HG03575 (cell line): ENCODE results near the gene MRTFA.
"Not testable (repeated sequence)": the region's sequence is repeated elsewhere in the genome, so short reads cannot be mapped to it uniquely, and the experiment has no call there.

Experiments
- ATAC-seq: cut with Tn5 transposase; IDR thresholded peaks from one replicate; pipeline ENCODE4 v1.9.1; 2021; ENCODE audit not compliant: unreplicated experiment, insufficient number of reproducible peaks, low FRiP score; ENCODE audit errors: extremely low read depth

MRTFA gene

DNA sequence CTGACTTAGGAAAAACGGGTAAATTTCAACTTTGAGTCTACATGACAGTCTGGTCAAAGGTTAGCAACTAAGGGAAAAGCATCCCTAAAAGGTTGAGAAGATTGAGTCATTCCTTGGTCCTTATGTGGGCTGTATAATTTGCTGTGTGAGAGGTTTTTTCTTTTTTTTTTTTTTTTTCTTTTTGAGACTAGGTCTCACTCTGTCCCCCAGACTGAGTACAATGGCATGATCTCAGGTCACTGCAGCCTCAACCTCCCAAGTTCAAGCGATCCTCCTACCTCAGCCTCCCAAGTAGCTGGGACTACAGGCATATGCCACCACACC, 101.4 kb downstream of the MRTFA start:
- ATAC-seq: no peak

DNA sequence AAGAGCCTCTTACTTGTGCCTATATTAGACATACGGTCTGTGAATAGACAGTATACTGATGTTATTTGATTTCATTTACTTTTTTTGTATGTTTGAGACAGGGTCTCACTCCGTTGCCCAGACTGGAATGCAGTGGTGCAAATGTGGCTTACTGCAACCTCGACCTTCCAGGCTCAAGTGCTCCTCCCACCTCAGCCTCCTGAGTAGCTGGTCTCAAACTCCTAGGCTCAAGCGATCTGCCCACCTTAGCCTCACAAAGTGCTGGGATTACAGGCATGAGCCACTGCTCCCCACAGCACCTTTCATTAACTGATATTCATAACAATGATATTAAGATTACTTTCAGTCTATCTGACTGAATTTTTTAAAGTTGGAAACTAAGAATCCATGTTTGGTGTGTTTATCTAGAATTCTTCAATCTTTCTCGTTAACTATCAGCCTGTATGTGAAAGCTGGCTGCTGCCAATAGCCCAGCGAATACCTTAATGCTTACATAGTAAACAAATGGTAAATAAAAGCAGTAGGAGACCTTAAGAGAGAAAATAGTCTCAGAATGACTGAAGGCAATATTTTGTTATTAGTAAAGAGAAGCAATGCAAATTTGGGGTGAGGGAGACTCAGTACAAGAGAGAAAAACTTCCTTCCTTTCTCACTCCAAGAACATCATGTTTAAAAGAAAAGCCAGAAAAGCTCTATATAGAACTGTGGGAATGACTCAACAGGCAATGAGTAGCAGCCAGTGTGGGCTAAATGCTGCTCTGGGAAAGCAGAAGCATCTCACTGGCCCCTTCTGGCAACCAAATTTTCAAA, 101.9 kb downstream of the MRTFA start:
- no peak for ATAC-seq

DNA sequence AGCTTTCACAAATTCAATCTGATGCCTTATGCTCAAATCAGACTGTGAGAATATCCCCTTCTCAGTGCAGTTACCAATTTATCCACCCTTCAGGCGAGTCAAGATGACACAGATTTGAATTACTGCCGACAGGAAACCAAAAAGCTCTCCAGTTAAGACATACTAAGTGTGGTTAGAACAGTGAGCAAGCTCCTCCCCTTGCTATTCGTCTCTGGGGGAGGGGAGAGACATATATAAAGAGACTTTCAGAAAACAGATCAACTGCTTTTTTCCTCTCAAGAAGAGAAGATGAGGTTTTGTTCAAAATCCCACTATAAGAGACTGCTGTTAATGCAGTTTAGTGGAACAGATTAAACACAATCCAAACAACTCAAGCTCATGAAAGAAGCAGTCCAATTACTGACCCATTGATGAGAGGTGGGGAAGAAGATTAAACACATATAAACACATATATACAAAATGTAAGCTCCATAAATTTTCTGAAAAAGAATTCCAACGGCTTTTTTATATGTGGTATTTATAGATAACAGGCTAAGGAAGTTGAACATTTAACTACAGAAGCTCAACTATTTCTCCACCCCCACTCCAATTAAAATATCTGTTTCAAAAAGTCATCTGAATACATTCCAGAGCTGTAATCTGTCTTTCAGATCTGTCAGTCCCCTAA, 102.7 kb downstream of the MRTFA start:
- no peak for ATAC-seq

DNA sequence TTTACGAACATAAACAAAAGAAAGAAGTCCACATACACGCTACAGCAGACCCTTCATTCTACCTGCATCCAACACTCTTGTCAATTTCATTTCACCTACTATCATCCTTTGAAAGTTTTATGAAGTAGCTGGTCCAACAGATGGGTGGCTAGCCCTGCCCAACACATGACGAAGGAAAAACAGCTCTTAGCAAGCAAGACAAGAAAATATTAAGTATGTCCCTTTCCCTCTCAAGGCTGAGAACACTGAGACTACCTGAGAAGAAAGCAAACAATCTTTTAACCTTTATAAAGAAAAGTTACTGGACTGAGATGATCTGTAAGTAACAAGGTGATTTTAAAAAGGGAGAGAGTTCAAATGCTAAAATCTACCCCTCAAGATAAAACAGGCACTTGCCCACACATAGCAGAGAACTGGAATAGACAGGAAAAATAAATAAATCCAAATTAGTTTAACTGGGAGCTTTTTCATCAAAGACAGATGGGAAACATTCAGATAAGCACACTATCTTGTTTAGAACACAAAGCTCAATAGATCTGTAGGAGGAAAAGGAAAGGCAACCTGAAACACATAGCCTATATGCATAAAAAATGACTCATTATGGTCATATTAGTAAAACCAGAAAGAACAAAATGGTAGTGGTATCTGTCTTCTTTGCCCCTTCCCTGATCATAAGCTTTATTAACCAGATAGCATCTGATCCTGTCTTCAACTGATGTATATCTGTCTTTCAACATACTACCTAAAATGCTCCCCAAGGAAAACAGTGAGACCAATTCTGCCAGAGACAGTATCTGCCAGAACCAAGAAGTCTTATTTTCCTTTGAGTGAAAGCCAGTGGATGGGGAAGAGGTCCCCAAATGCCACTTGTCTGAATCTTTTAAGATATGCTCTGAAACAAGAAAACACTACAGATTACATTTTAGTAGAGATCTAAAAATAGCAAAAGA, 104.3 kb downstream of the MRTFA start:
- no peak for ATAC-seq

DNA sequence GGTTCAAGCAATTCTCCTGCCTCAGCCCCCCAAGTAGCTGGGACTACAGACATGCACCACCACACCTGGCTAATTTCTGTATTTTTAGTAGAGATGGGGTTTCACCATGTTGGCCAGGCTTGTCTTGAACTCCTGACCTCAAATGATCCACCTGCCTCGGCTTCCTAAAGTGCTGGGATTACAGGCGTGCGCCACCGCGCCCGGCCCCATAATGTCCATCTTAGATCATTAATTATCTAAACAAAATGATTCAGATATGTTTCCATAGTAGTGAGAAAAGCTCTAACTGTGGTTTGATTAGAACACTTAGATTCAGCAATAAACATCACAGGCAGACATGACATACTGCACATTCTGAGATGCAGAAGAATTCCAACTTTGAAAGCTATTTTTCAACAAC, 106.1 kb downstream of the MRTFA start:
- ATAC-seq: not testable (repeated sequence)

DNA sequence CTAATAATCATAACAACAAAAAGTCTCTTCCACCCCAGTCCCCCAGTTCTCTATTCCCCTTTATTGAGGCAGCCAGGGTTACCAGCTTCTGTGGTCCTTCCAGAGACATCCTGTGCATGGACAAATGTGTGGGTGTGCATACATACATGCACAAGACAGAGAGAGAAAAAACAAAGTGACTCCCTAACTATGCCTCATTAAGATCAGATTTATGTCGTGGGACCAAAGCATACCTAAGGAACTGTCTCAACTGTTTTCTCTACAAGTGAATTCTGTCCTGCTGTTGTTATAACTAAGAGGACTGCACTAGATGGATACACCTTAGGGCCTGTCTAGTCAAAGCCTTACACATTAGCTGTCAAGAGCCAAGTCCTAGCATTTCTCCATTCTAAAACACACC, 106.7 kb downstream of the MRTFA start:
- ATAC-seq: no peak

DNA sequence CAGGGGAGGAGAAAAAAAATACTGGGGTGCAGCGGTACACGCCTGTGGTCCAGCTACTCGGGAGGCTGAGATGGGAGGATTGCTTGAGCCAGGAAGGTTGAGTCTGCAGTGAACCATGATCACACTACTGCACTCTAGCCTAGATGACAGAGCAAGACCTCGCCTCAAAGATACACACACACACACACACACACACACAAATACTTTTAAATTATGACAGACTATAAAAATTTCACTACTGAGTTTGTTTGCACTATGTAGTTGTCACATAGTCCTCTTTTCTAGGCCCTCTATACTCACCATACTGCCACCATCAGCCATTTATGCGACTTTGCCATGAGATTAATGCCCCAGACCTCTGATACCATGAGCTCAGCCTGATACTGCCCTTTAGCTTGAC, 109.6 kb downstream of the MRTFA start:
- no peak for ATAC-seq

DNA sequence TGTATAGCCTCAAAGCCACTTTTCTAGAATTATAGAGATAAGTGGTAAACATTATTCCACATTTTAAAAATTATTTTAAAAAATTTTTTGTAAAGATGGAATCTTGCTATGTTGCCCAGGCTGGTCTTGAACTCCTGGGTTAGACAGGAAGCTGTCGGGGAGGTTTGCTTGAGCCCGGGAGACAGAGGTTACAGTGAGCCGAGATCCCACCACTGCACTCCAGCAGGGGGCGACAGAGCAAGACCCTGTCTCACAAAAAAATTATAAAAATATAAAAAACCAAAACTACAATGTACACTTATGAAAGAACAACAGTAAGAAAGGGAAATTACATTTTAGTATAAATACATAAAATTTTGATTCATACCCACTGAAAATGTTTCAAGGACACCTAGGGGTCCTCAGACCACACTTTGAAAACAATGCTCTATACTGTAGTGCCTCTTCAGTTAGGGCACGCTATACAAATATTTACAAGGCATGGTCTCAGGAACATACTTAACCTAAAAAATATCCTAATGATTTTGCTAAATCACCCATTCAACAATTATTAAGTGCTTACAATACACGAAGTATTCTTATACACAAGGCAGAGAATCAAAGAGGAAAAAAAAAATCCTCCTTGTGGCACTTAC, 111.2 kb downstream of the MRTFA start:
- ATAC-seq: no peak

DNA sequence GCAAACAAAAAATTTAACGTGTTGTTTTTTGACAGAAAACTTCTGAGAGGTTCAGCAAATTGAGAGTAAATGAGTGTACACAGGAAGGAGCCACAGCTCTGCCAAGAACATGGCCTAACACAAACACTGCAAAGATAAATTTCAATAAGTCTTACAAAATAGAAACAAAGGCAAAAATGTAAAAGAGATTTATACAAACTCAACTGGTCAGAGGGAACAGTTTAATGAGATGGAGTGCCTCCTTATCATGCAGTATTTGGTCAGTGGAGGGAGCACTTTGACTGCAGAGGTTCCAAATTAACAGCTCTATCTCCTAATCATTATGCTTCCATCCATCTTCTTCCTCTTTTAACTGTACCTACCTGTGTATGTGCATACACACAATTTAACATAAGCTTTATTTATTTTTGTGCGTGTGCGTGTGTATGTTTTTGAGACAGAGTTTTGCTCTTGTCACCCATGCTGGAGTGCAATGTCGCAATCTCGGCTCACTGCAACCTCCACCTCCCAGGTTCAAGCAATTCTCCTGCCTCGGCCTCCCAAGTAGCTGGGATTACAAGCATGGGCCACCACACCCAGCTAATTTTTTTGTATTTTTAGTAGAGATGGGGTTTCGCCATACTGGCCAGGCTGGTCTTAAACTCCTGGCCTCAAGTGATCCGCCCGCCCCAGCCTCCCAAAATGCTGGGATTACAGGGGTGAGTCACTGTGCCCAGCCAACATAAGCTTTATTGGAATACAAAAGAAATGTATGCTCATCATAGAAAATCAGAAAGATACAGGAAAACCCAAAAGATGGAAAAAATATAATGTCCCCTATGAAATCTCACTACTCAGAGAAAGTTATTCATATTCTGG, 111.9 kb downstream of the MRTFA start:
- no peak for ATAC-seq

DNA sequence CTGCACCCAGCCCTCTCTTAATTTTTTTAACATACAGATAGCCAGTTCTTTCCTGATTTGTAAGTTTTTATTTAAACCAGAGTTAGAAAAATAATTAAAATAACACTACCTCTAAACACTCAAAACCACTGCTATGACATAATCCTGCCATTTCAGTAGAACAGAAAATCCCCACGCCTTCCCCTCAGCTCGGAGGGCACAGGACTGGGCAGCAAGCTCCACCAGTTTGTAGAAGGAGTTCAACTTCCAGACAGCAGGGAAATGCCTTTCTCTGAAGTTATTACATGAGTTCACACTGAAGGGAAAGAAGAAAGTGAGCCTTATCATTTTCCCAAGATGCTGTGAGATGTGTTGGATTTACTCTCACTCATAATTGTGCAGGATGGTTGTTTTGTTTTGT, 114.4 kb downstream of the MRTFA start:
- ATAC-seq: no peak

DNA sequence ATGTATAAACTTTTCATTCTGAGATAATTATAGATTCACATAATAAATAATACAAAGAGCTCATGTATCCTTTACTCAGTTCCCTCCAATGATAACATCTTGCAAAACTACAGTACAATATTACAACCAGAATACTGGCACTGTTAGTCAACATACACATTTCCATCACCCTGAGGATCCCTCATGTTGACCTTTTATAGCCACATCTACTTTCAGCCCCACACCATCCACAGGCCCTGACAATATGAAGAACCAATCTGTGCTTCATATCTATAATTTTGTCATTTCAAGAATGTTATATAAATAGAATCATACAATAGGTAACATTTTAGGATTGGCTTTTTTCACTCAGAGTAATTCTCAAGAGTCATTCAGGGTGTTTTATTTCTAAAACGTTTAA, 115.5 kb downstream of the MRTFA start:
- no peak for ATAC-seq

DNA sequence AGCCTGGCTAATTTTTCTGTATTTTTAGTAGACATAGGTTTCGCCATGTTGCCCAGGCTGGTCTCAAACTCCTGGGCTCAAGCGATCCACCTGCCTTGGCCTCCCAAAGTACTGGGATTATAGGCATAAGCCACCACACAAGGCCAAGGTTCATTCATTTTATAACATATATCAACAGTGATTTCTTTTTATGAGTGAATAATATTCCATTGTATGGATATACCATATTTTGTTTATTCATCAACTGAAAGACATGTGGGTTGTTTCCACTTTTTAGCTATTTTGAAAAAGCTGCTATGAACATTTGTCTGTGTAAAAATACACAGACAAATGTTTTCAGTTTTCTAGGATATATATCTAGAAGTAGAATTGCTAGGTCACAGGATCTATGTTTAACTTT, 116.0 kb downstream of the MRTFA start:
- ATAC-seq: no peak

DNA sequence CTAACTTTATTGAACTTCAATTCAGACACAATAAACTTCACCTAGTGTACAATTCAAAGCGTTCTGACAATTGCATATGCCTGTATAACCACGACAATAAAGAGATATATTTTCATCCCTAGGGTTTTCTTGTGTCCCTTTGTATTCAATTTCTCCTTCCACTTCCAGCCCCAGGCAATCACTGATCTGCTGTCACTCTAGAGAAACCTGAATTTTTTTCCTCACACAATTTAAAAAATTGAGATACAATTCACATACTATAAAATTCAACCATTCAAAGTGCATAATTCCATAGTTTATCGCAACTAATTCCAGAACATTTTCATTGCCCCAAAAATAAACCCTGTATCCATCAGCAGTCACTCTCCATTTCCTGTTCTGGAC, 116.6 kb downstream of the MRTFA start:
- no peak for ATAC-seq

DNA sequence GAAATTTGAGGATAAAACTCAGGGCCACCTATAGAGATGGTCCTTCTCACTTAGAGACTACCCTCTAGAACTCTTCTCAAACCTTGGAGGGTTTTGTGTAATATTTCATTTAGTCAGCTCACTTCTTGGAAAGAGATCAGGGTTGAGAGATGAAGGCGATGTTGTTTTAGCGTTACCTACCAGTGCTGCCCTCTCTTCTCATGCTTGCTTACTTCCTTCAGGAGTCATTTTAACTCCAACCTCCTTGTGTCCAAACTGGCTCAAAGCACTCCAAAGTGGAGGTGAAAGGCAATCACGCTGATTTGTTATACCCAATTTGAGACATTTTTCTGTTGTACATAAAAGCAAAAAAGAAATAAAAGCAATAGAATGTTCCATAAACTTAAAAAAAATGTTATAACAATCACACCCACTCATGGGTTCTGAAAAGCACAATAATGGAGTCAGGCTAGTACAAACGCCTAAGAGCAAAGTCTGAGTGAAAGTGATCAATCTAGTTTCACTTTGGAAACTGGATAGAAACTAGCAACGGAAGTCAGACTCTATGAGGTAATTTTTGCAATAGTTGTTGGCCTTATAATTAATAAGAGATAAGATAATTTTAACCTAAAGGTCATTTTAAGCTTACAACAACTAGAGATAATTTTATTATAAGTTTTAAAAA, 117.1 kb downstream of the MRTFA start:
- ATAC-seq: no peak

DNA sequence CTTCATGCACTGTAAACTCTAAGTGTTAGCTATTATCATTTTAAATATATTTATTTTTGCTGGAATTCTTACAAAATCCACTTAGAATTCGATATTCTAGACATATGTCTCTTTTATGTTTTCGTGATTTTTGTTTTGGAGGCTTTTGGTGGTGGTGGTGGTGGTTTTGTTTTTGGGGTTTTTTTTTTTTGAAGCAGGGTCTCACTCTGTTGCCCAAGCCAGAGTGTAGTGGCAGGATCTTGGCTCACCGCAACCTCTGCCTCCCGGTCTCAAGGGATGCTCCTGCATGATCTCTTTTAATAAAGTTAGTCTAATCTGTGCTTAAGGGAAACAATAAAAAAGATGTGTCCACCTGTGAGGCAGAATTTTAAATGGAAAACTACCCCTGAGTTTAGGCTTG, 117.7 kb downstream of the MRTFA start:
- no peak for ATAC-seq

DNA sequence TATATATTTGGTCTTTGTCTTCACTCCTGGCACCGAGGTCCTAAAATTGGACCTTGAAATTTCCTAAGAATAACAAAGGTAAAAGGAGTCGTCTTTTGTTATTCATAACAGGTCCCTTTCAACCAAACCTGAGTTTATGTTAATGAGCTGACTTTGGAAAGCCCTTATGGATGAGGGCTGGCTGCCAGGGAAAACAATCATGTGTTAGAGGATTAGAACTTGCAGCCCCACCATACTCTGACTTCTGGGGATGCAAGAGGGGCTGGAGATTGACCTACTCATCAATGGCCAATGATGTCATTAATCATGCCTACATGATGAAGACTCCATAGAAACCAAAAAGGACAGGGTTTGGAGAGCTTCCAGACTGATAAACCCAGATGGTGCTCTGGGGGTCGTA, 118.9 kb downstream of the MRTFA start:
- ATAC-seq: no peak

DNA sequence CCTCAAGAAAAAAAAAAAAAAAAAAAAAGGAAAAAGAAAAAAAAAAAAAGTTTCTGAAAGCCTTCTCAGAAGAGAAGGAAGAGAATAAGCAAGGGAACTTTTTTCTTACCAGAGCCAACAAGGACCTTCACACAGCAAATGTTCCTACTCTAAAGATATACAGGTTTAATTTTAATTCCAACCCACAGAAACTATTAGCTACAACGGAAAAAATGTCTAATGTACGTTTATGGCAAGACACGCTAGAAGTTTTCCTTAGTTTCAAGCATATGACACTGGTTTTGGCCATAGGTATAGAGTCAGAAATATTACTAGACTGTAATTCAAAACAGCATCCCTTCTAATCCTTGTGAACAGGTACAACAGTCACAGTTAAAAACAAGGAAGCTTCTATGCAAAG, 120.1 kb downstream of the MRTFA start:
- ATAC-seq: no peak
